ENCODE measurements around the gene CYP11A1. TPM values are rescaled to one million over a fixed set of nuclear protein-coding genes. Genes with fewer than 3 reads are reported as not detected.

CYP11A1 gene
- total RNA-seq, 1 donor from 2014 or later, result 2.0 TPM

- no peaks in the 10 kb centered on the region for H3K36me3 Mint-ChIP-seq (ENCODE audit: insufficient read depth)
- no peaks in the 10 kb centered on the region for H3K4me1 Mint-ChIP-seq (ENCODE audit: low read depth)
- no peak overlapping the region for H3K27ac Mint-ChIP-seq
- TF ChIP-seq CTCF (IDR thresholded peaks at IDR 0.05; ENCODE audit: unreplicated experiment), result no peak
- no peak for DNase-seq (ENCODE audit: low spot score, unreplicated experiment)
- no peaks in the 10 kb centered on the region for H3K9me3 Mint-ChIP-seq (ENCODE audit: low read depth)
- no peak overlapping the region for H3K4me3 Mint-ChIP-seq (ENCODE audit: low read depth)
- peaks cover 2% of the 10 kb centered on the region for H3K27me3 Mint-ChIP-seq
Measured at GRCh38 chr15:74385733-74386132, 18.3 kb upstream of the CYP11A1 start.

GRCh38 chr15:74384881-74385643 is 17.6 kb upstream of the CYP11A1 start:
- H3K4me1 Mint-ChIP-seq (ENCODE audit: low read depth), result no peaks in the 10 kb centered on the region
- no peak overlapping the region for H3K4me3 Mint-ChIP-seq (ENCODE audit: low read depth)
- no peak overlapping the region for H3K27ac Mint-ChIP-seq
- peaks cover 2% of the 10 kb centered on the region for H3K27me3 Mint-ChIP-seq
- no peak for DNase-seq (ENCODE audit: low spot score, unreplicated experiment)
- no peaks in the 10 kb centered on the region for H3K9me3 Mint-ChIP-seq (ENCODE audit: low read depth)
- no peaks in the 10 kb centered on the region for H3K36me3 Mint-ChIP-seq (ENCODE audit: insufficient read depth)
- TF ChIP-seq CTCF (IDR thresholded peaks at IDR 0.05; ENCODE audit: unreplicated experiment), result no peak

- H3K4me1 Mint-ChIP-seq (ENCODE audit: low read depth), result no peaks in the 10 kb centered on the region
- no peaks in the 10 kb centered on the region for H3K9me3 Mint-ChIP-seq (ENCODE audit: low read depth)
- no peak for DNase-seq (ENCODE audit: low spot score, unreplicated experiment)
- peaks cover 2% of the 10 kb centered on the region for H3K27me3 Mint-ChIP-seq
- no peak overlapping the region for H3K27ac Mint-ChIP-seq
- no peak for TF ChIP-seq CTCF (IDR thresholded peaks at IDR 0.05; ENCODE audit: unreplicated experiment)
- no peaks in the 10 kb centered on the region for H3K36me3 Mint-ChIP-seq (ENCODE audit: insufficient read depth)
- H3K4me3 Mint-ChIP-seq (ENCODE audit: low read depth), result no peak overlapping the region
Measured at GRCh38 chr15:74384566-74384880, 17.1 kb upstream of the CYP11A1 start.

- Mint-ChIP-seq H3K27ac (no peak overlapping the region), H3K4me3 (ENCODE audit: low read depth) (no peak overlapping the region), H3K27me3 (peaks cover 2% of the 10 kb centered on the region), H3K36me3 (ENCODE audit: insufficient read depth) (no peaks in the 10 kb centered on the region), H3K4me1 (ENCODE audit: low read depth) (no peaks in the 10 kb centered on the region), H3K9me3 (ENCODE audit: low read depth) (no peaks in the 10 kb centered on the region)
- DNase-seq (ENCODE audit: low spot score, unreplicated experiment), result no peak
- no peak for TF ChIP-seq CTCF (IDR thresholded peaks at IDR 0.05; ENCODE audit: unreplicated experiment)
Measured at GRCh38 chr15:74383695-74384565, 16.5 kb upstream of the CYP11A1 start.

- no peak overlapping the region for H3K4me3 Mint-ChIP-seq (ENCODE audit: low read depth)
- peaks cover 2% of the 10 kb centered on the region for H3K27me3 Mint-ChIP-seq
Measured at GRCh38 chr15:74383286-74383685, 15.8 kb upstream of the CYP11A1 start.

More at GRCh38 chr15:74383286-74383685, 15.8 kb upstream of the CYP11A1 start:
- Mint-ChIP-seq H3K27ac (no peak overlapping the region), H3K9me3 (ENCODE audit: low read depth) (no peaks in the 10 kb centered on the region), H3K4me1 (ENCODE audit: low read depth) (no peaks in the 10 kb centered on the region), H3K36me3 (ENCODE audit: insufficient read depth) (no peaks in the 10 kb centered on the region)
- no peak for TF ChIP-seq CTCF (IDR thresholded peaks at IDR 0.05; ENCODE audit: unreplicated experiment)
- no peak for DNase-seq (ENCODE audit: low spot score, unreplicated experiment)

All from progenitor cell of endocrine pancreas (in vitro differentiated cells).